GM12872 (cell line): ENCODE measurements around the gene ATM.

Experiments
- TF ChIP-seq, protein P1 (sequence below): IDR thresholded peaks from 3 replicates; pipeline ENCODE4 v1.5.1; 2011; ENCODE audit warnings: low read depth, mild to moderate bottlenecking, low read length, moderate library complexity; ENCODE audit not compliant: insufficient read depth

The ATM gene

GRCh38 chr11:108222574-108223347 lies at the start of gene ATM, which contains the start of gene NPAT:
TSS of gene ATM (plus strand) at chr11:108223067. CDS start at chr11:108227625, 4,558 bp downstream.
TSS of gene NPAT (minus strand) at chr11:108222638. CDS start at chr11:108222536, 102 bp downstream.
- TF ChIP-seq, protein P1, sequence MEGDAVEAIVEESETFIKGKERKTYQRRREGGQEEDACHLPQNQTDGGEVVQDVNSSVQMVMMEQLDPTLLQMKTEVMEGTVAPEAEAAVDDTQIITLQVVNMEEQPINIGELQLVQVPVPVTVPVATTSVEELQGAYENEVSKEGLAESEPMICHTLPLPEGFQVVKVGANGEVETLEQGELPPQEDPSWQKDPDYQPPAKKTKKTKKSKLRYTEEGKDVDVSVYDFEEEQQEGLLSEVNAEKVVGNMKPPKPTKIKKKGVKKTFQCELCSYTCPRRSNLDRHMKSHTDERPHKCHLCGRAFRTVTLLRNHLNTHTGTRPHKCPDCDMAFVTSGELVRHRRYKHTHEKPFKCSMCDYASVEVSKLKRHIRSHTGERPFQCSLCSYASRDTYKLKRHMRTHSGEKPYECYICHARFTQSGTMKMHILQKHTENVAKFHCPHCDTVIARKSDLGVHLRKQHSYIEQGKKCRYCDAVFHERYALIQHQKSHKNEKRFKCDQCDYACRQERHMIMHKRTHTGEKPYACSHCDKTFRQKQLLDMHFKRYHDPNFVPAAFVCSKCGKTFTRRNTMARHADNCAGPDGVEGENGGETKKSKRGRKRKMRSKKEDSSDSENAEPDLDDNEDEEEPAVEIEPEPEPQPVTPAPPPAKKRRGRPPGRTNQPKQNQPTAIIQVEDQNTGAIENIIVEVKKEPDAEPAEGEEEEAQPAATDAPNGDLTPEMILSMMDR, result peak; percentile 88

- TF ChIP-seq, protein P1, result no peak
Observed at GRCh38 chr11:108177570-108177969, 45.3 kb upstream of the ATM start.

- TF ChIP-seq, protein P1, result no peak
Observed at GRCh38 chr11:108193725-108194124, 29.1 kb upstream of the ATM start.

DNA sequence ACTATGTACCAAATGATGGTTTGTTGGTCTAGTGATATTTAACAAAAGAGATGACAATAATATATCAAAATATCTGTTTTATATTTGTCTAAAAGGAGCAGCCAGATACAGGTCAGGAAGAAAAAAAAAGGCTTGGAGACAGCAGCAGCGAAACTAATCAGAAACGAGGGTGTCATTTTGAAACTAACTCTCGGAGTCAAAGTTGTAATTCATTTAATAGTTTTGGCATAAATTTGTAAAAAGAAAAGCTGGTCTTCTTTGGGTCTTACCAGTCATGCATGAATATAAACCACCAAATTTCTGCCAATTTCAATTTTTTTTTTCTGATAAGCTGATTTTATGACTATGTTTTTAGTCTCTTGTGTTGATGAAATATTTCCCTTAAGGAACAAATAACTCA lies 26.0 kb upstream of the ATM start:
- TF ChIP-seq, protein P1, result no peak

GRCh38 chr11:108197351-108197750 lies 25.5 kb upstream of the ATM start:
- TF ChIP-seq, protein P1, result no peak

DNA sequence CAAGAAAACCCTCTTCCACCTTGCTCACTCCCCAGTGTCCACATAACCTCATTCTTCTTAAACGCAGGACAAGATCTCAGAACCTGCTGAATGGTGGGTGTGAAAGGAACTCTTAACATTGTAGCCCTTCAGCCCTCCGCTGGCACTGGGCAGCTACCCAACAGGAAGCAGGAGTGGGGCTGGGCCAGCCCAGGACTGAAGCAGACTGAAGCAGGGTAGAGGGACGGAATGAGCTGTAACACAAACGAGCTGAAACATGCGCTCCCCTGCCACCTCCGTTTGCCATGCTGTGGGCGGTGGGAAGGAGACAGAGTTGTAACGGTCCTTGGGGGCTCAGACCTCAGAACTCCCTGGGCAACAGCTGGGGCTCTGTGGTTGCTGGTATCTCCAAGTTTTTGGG lies 24.0 kb upstream of the ATM start:
- TF ChIP-seq, protein P1, result no peak

DNA sequence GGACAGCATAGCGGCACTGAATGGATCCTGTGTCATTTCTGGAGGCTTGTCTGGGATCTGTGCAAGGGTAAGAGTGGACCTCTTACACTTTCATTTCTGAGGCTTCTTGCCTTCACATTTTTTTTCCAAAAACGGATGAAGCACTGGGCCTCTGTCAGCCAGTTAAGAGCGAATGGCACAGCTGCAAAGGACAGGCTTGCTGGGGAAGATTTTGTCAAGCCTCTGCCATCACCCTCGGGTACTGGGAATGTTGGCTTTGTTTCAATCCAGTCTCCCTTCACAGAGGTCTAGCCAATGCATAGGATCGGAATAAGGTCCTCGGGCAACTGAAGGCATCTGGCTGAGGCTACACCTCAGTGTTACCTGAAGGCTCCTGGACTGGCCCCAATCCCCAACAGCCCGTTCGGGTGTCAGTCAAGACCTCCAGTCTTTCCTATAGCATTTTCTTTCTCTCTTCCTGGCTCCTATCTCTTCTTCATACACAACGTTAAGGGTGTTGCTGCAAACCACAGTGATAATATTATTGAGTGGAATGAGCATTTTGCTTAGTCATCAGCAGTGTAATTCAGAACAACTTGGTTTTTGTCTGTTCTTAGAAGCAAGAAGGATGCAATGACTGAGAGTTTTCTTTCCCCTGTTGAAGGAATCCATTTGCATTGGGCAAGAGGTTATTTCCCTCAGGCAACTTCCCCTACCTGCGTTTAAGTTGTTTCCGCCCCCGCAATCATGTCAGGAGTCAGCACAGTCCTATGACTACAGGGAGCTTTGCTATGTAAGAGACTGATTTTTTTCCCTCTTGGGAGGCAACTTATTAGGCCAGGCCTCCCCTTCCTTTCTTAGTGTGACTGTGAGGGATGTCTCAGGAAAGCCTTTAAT lies 23.2 kb upstream of the ATM start:
- TF ChIP-seq, protein P1, result no peak
